OCI-LY1 (cell line): Measurements from ENCODE around the gene EPOP.

Experiments
- CTCF ChIP-seq: fragments of 200-600 bp; sonication (generic), shearing (Covaris generic); IDR thresholded peaks from 2 replicates; pipeline ENCODE4 v1.5.1; 2017; ENCODE audit warnings: mild to moderate bottlenecking, antibody characterized with exemption, low read length, moderate library complexity, mixed read lengths
- EZH2 ChIP-seq: fragments of 200-600 bp; sonication (generic), shearing (Covaris generic); IDR thresholded peaks from 2 replicates; pipeline ENCODE4 v1.8.0; 2017; ENCODE audit warnings: borderline replicate concordance, mixed run types, mild to moderate bottlenecking, antibody characterized with exemption, low read length, moderate library complexity, mixed read lengths

GRCh38 chr17:38625482-38625881 is 49.3 kb downstream of the EPOP start:
- no peak for TF ChIP-seq CTCF
- no peak for TF ChIP-seq EZH2
